CD14-positive monocyte (primary cell): ENCODE measurements around the gene ELF4. TPM values are rescaled to one million over a fixed set of nuclear protein-coding genes. Genes with fewer than 3 reads are reported as not detected.

Experiments
- DNase-seq, 3 donors: peaks; one replicate each; pipeline ENCODE4 v3.0.0-alpha.2; 2011 to 2022
- H2AFZ ChIP-seq: 2 replicates; pipeline ENCODE4 v1.6.0; 2012; ENCODE audit warnings: mild to moderate bottlenecking, low read depth, low read length, inconsistent platforms; ENCODE audit not compliant: insufficient read depth, poor library complexity, severe bottlenecking
- H3K27ac ChIP-seq, 2 donors: 1 replicate in 1 of 2; 2 replicates in 1 of 2; pipeline ENCODE4 v1.5.1; 2012 to 2013; ENCODE audit warnings: low read length in 2 of 2, control low read depth in 1 of 2, inconsistent platforms in 1 of 2, low read depth in 1 of 2, mild to moderate bottlenecking in 1 of 2
- H3K27me3 ChIP-seq, 2 donors: one replicate each; pipeline versions ENCODE4 v1.6.0 to v1.6.1; 2011 to 2013; ENCODE audit warnings: low read length in 2 of 2; ENCODE audit not compliant: control insufficient read depth in 2 of 2, insufficient read depth in 2 of 2
- H3K36me3 ChIP-seq, 2 donors: replicated peaks in 1 of 2; 1 replicate in 1 of 2; 2 replicates in 1 of 2; pipeline versions ENCODE4 v1.5.1 to v1.6.1; 2012 to 2013; ENCODE audit warnings: low read length in 2 of 2, control low read depth in 1 of 2, inconsistent platforms in 1 of 2, mild to moderate bottlenecking in 1 of 2; ENCODE audit not compliant: insufficient read depth in 2 of 2, control insufficient read depth in 1 of 2
- H3K4me1 ChIP-seq, 2 donors: 1 replicate in 1 of 2; 2 replicates in 1 of 2; pipeline versions ENCODE4 v1.5.1 to v1.6.1; 2012 to 2013; ENCODE audit warnings: low read length in 2 of 2, control low read depth in 1 of 2, inconsistent platforms in 1 of 2, mild to moderate bottlenecking in 1 of 2, moderate library complexity in 1 of 2; ENCODE audit not compliant: insufficient read depth in 2 of 2, control insufficient read depth in 1 of 2
- H3K4me2 ChIP-seq: replicated peaks from 2 replicates; pipeline ENCODE3; 2012; ENCODE audit warnings: low read length, moderate library complexity, mild to moderate bottlenecking; ENCODE audit not compliant: poor library complexity, severe bottlenecking; ENCODE audit errors: extremely low read depth
- H3K4me3 ChIP-seq, 3 experiments: fragments of 200-600 bp in 1 of 3; sonication (generic) in 1 of 3; replicated peaks in 1 of 3; 1 replicate in 2 of 3; 2 replicates in 1 of 3; pipeline ENCODE4 v1.5.1; 2011 to 2013; ENCODE audit warnings: low read length in 3 of 3, mild to moderate bottlenecking in 3 of 3, control low read depth in 2 of 3, low read depth in 2 of 3, inconsistent platforms in 1 of 3, moderate library complexity in 1 of 3
- H3K79me2 ChIP-seq: 2 replicates; pipeline ENCODE4 v1.6.0; 2012; ENCODE audit warnings: mild to moderate bottlenecking, control low read depth, inconsistent platforms, low read length, moderate library complexity; ENCODE audit not compliant: insufficient read depth
- H3K9ac ChIP-seq: 2 replicates; pipeline ENCODE4 v1.6.0; 2017; ENCODE audit warnings: low read length, mild to moderate bottlenecking; ENCODE audit not compliant: insufficient read depth, poor library complexity, severe bottlenecking
- H3K9me3 ChIP-seq, 2 donors: replicated peaks in 1 of 2; 1 replicate in 1 of 2; 2 replicates in 1 of 2; pipeline versions ENCODE4 v1.5.1 to v1.6.1; 2012 to 2013; ENCODE audit warnings: low read length in 2 of 2, control low read depth in 1 of 2; ENCODE audit not compliant: control insufficient read depth in 1 of 2, insufficient read depth in 1 of 2
- H4K20me1 ChIP-seq: 2 replicates; pipeline ENCODE4 v1.6.0; 2012; ENCODE audit warnings: mild to moderate bottlenecking, low read length, control low read depth, moderate library complexity; ENCODE audit not compliant: insufficient read depth
- H3K27ac Mint-ChIP-seq, 7 donors: one replicate each; pipeline ENCODE4 v1.8.0; 2020; ENCODE audit warnings: mild to moderate bottlenecking in 7 of 7, mixed read lengths in 7 of 7, moderate library complexity in 6 of 7, inconsistent platforms in 2 of 7
- H3K27me3 Mint-ChIP-seq, 3 donors: one replicate each; pipeline ENCODE4 v1.8.0; 2021 to 2022; ENCODE audit warnings: low read depth in 3 of 3, mild to moderate bottlenecking in 3 of 3, mixed read lengths in 3 of 3, moderate library complexity in 3 of 3, inconsistent platforms in 1 of 3
- H3K36me3 Mint-ChIP-seq, 2 donors: one replicate each; pipeline ENCODE4 v1.8.0; 2020; ENCODE audit warnings: mixed read lengths in 2 of 2, inconsistent platforms in 1 of 2, mild to moderate bottlenecking in 1 of 2
- H3K4me1 Mint-ChIP-seq: one replicate; pipeline ENCODE4 v1.8.0; 2020; ENCODE audit warnings: mild to moderate bottlenecking, mixed read lengths
- H3K4me3 Mint-ChIP-seq, 2 donors: one replicate each; pipeline ENCODE4 v1.8.0; 2020; ENCODE audit warnings: mild to moderate bottlenecking in 2 of 2, mixed read lengths in 2 of 2, moderate library complexity in 1 of 2
- H3K9me3 Mint-ChIP-seq, 7 donors: one replicate each; pipeline ENCODE4 v1.8.0; 2020 to 2022; ENCODE audit warnings: mixed read lengths in 7 of 7, mild to moderate bottlenecking in 6 of 7, moderate library complexity in 6 of 7, inconsistent platforms in 2 of 7
- CTCF ChIP-seq: fragments of 200-600 bp; IDR thresholded peaks from one replicate; pipeline ENCODE4 v1.8.0; 2022; ENCODE audit warnings: antibody characterized with exemption, mild to moderate bottlenecking
- WGBS: methylation state at CpG from one replicate; pipeline ENCODE4 v1.1.5; 2013; ENCODE audit warnings: missing lambda C conversion rate; ENCODE audit not compliant: insufficient coverage; 5-methylcytosine and 5-hydroxymethylcytosine counted together
- intact Hi-C, 2 donors: fragments of 100-400 bp; cut with micrococcal nuclease; formaldehyde crosslinking; loops; one replicate each; pipeline versions ENCODE4 v1.15.0 to v1.15.1; 2023
- polyA plus RNA-seq, 3 donors: library from polyadenylated mRNA; depleted of rRNA in 1 of 3; unstranded in 2 of 3; stranded (reverse) in 1 of 3; fragments of 300-500 nt in 2 of 3; fragments of >200 nt in 1 of 3; fragmentation: Illumina TruSeq in 2 of 3; gene quantifications; 1 replicate in 2 of 3; 2 replicates in 1 of 3; pipeline ENCODE4 v1.2.3, GENCODE V29; 2012 to 2021

Gene ELF4
- polyA plus RNA-seq, 3 donors = 10.4 to 68.6 (median 20.5) TPM

- no peak overlapping the region for H3K27ac ChIP-seq
- H3K9ac ChIP-seq = no peak overlapping the region
- intact Hi-C loops = no loop called here
- peak in 2 of 3 donors; percentile 10 to 17 for DNase-seq
- TF ChIP-seq CTCF = no peak
- peaks cover 28 to 33% of the 10 kb centered on the region in 2 donors for H3K36me3 Mint-ChIP-seq
- H3K36me3 ChIP-seq = peaks cover 19 to 44% of the 10 kb centered on the region in 2 donors
- H3K27me3 Mint-ChIP-seq = no peaks in the 10 kb centered on the region
- H3K4me3 Mint-ChIP-seq = no peak overlapping the region
- H3K9me3 ChIP-seq = no peaks in the 10 kb centered on the region
- H2AFZ ChIP-seq = no peak overlapping the region
- no peak overlapping the region for H3K4me3 ChIP-seq
- peaks cover 0 to 1% (median 0%) of the 10 kb centered on the region in 7 donors for H3K9me3 Mint-ChIP-seq
- peaks cover 16% of the 10 kb centered on the region for H3K4me1 Mint-ChIP-seq
- no peaks in the 10 kb centered on the region for H3K79me2 ChIP-seq
- H4K20me1 ChIP-seq = no peaks in the 10 kb centered on the region
- H3K4me2 ChIP-seq = no peak overlapping the region
- H3K27me3 ChIP-seq = no peaks in the 10 kb centered on the region
- H3K4me1 ChIP-seq = peaks cover 0 to 9% of the 10 kb centered on the region in 2 donors
- H3K27ac Mint-ChIP-seq = peak overlapping the region in 4 of 7 donors; percentile 26 to 68 (median 62)
- no CpG with 5 or more reads among the region's 5 CpGs for WGBS
These were observed 37.3 kb upstream of the ELF4 start for GRCh38 chrX:130147631-130148030.

GRCh38 chrX:130145123-130145522 lies 34.8 kb upstream of the ELF4 start:
- no CpG with 5 or more reads among the region's 4 CpGs for WGBS
- H3K27me3 ChIP-seq = no peaks in the 10 kb centered on the region
- peaks cover 26 to 66% of the 10 kb centered on the region in 2 donors for H3K36me3 ChIP-seq
- no peaks in the 10 kb centered on the region for H4K20me1 ChIP-seq
- H3K9me3 ChIP-seq = no peaks in the 10 kb centered on the region
- H3K4me2 ChIP-seq = no peak overlapping the region
- TF ChIP-seq CTCF = no peak
- Mint-ChIP-seq H3K9me3 (no peaks in the 10 kb centered on the region), H3K27ac (no peak overlapping the region), H3K36me3 (peaks cover 41 to 53% of the 10 kb centered on the region in 2 donors), H3K4me1 (peaks cover 16% of the 10 kb centered on the region), H3K4me3 (no peak overlapping the region), H3K27me3 (peaks cover 0 to under 1% (median 0%) of the 10 kb centered on the region in 3 donors)
- H3K4me1 ChIP-seq = peaks cover 0 to 9% of the 10 kb centered on the region in 2 donors
- H3K27ac ChIP-seq = no peak overlapping the region
- H3K79me2 ChIP-seq = no peaks in the 10 kb centered on the region
- DNase-seq = no peak
- no peak overlapping the region for H2AFZ ChIP-seq
- H3K9ac ChIP-seq = no peak overlapping the region
- intact Hi-C loops = no loop called here
- H3K4me3 ChIP-seq = no peak overlapping the region
